Motor neuron (in vitro differentiated cells): ENCODE data around the gene MYO1B. TPM values are rescaled to one million over a fixed set of nuclear protein-coding genes. Genes with fewer than 3 reads are reported as not detected.

Experiments
- ATAC-seq, 8 experiments: fragments of 200-7000 bp; cut with Tn5 transposase; replicated peaks in 6 of 8; 2 replicates each; pipeline ENCODE4 v1.8.0; 2021; ENCODE audit warnings: mild to moderate bottlenecking in 8 of 8, moderate library complexity in 8 of 8
- H3K27ac ChIP-seq, 2 donors: fragments of 250-450 bp; sonication (Bioruptor Pico); 2 replicates each; pipeline ENCODE4 v1.9.0; 2021; ENCODE audit warnings: antibody characterized with exemption in 2 of 2, mild to moderate bottlenecking in 2 of 2, moderate library complexity in 1 of 2
- H3K4me1 ChIP-seq, 2 donors: fragments of 250-450 bp; sonication (Bioruptor Pico); replicated peaks in 1 of 2; 2 replicates each; pipeline ENCODE4 v1.6.1; 2021; ENCODE audit warnings: antibody characterized with exemption in 2 of 2, mild to moderate bottlenecking in 2 of 2, moderate library complexity in 1 of 2
- H3K4me3 ChIP-seq, 5 donors: fragments of 250-450 bp; sonication (Bioruptor Pico); 2 replicates each; pipeline ENCODE4 v1.9.0; 2021; ENCODE audit warnings: antibody characterized with exemption in 5 of 5, mild to moderate bottlenecking in 5 of 5, moderate library complexity in 4 of 5
- WGBS, 10 experiments: fragments of 450-650 bp; shearing (Covaris generic); methylation state at CpG; one replicate each; pipeline ENCODE4 v1.0.0; 2022; 5-methylcytosine and 5-hydroxymethylcytosine counted together
- in situ Hi-C, 9 experiments: fragments of 400-800 bp; cut with MboI; loops; one replicate each; pipeline ENCODE4 v1.15.0; 2021; ENCODE audit warnings: low sequenced_read_pairs in 9 of 9, low pct_unique_long_range_greater_than_20kb in 2 of 9; ENCODE audit not compliant: unreplicated experiment in 9 of 9
- total RNA-seq, 8 experiments: library from RNA; unstranded; fragments of 300-600 nt; gene quantifications; 2 replicates each; pipeline versions ENCODE4 v1.2.3 to v1.2.4, GENCODE V29; 2022

MYO1B gene
- total RNA-seq, 8 experiments from 2014 or later, result 35.6 to 106 (median 51.5) TPM

DNA sequence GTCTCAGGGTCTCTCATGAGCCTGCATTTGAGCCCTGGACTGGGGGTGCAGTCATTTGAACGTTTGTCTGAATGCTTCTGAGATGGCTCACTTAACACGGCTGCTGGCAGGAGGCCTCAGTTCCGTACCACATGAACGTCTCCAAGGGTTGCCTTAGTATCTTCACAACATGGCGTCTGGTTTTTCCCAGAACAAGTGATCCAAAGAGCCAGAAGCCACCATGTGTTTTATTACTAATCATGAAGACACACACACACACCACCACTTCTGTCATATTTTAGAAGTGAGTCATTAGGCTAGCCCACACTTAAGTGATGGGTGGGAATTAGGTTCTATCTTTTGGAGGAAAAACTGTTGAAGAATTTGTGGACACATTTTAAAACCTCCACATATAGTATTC lies 15.0 kb upstream of the MYO1B start:
- H3K4me1 ChIP-seq, result no peaks in the 10 kb centered on the region
- WGBS, 10 experiments, result 0 to 93% (median 61%) methylated on average over 1 to 4 of the region's 5 CpGs; no CpG with 5 or more reads in 2 of the 10 experiments
- peak in 2 of 8 experiments; percentile 70 to 81 for ATAC-seq
- H3K4me3 ChIP-seq, result no peak overlapping the region
- in situ Hi-C loops, result loop anchor here in 2 of 9 experiments (25.0 kb wide), 1 partner anchor 282 kb away; no protein-coding TSS in a partner anchor
- no peak overlapping the region for H3K27ac ChIP-seq

DNA sequence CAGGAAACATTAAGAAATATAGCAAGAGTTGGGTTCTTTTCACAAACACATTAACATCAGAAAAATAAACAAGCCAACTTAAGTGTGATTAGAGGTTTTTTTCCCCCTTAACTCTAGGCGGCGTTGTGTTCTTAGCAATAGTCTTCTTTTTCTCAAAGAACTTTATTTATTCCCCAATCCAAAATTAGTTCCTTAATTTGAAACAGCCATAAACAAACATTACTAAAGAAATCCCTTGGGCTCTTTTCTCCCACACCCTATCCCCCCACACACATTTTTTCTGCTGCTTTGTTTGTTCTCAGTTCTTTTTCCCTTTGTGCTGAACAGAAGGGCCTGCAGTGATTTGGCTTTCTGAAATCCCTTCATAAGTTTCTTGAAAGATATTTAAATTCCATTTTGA lies 13.2 kb upstream of the MYO1B start:
- H3K27ac ChIP-seq, result no peak overlapping the region
- no peaks in the 10 kb centered on the region for H3K4me1 ChIP-seq
- H3K4me3 ChIP-seq, result no peak overlapping the region
- WGBS, 10 experiments, result 0 to 58% (median 20%) methylated on average over 1 to 2 of the region's 2 CpGs; no CpG with 5 or more reads in 1 of the 10 experiments
- in situ Hi-C loops, result loop anchor here in 2 of 9 experiments (25.0 kb wide), 1 partner anchor 280 kb away; no protein-coding TSS in a partner anchor
- peak in 3 of 8 experiments; percentile 26 to 38 (median 36) for ATAC-seq

DNA sequence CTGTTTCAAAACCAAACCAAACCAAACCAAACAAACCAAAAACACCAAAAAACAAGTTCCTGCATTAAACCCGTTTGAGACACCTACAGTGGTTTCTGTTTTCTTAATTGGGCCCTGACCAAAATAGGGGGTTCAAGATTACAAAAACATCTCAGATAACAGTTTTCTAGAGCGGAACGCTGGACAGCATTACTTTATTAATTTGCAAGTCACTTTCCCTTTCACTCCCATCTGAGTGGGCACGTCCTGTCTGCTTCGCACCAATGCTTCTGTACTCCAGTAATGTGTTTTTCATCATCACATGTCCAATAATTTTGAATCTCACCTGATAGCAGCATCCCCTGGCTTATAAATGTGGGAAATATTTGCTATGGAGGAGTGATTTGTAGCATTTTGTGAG lies 11.7 kb upstream of the MYO1B start:
- no peak overlapping the region for H3K4me3 ChIP-seq
- WGBS, 10 experiments, result 20 to 100% (median 91%) methylated on average over 1 to 5 of the region's 5 CpGs; no CpG with 5 or more reads in 2 of the 10 experiments
- in situ Hi-C loops, result loop anchor here in 2 of 9 experiments (25.0 kb wide), 1 partner anchor 279 kb away; no protein-coding TSS in a partner anchor
- H3K4me1 ChIP-seq, result no peaks in the 10 kb centered on the region
- H3K27ac ChIP-seq, result no peak overlapping the region
- no peak for ATAC-seq

DNA sequence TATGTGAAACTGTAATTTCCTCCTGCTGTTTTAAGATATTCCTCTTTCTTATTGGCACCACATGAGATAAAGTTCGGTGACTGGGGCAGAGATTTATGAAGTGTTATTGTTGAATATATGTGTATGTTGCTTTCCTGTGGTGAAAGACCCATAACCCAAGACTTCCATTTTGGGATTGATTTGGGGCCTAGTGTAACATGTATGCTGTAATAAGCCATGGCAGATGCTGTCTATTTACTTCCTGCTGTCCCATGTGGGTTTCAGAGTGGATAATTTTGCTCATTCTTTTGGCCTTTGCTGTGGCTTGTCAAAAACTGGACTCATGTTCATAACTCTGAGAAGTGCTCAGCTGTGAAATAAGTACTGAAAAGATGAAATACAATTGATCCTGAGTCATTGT lies 10.8 kb upstream of the MYO1B start:
- 38 to 100% (median 87%) methylated on average over 1 of the region's 1 CpG; no CpG with 5 or more reads in 2 of the 10 experiments for WGBS, 10 experiments
- no peak for ATAC-seq
- Histone ChIP-seq H3K27ac (no peak overlapping the region), H3K4me1 (no peaks in the 10 kb centered on the region), H3K4me3 (no peak overlapping the region)
- in situ Hi-C loops, result loop anchor here in 2 of 9 experiments (25.0 kb wide), 1 partner anchor 278 kb away; no protein-coding TSS in a partner anchor

DNA sequence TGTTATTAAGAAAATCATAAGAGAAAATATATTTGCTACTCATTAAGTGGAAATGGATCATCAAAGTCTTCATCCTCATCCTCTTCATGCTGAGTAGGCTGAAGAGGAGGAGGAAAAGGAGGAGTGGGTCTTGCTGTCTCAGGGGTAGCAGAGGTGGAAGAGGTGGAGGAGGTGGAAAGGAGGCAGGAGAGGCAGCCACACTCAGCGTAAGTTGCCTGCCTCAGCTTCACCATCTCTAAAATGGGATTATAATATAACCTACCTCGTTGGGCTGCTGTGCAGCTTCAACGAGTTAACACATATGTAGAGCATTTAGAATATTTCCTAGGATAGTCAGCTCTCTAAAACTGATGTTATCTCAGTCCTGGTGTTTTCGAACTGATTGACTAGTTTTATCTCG lies 4.3 kb upstream of the MYO1B start:
- in situ Hi-C loops, result loop anchor here in 2 of 9 experiments (25.0 kb wide), 1 partner anchor 271 kb away; no protein-coding TSS in a partner anchor
- Histone ChIP-seq H3K4me3 (no peak overlapping the region), H3K4me1 (no peaks in the 10 kb centered on the region), H3K27ac (no peak overlapping the region)
- no peak for ATAC-seq
- 74 to 100% (median 91%) methylated on average over 1 to 5 of the region's 5 CpGs; no CpG with 5 or more reads in 2 of the 10 experiments for WGBS, 10 experiments

DNA sequence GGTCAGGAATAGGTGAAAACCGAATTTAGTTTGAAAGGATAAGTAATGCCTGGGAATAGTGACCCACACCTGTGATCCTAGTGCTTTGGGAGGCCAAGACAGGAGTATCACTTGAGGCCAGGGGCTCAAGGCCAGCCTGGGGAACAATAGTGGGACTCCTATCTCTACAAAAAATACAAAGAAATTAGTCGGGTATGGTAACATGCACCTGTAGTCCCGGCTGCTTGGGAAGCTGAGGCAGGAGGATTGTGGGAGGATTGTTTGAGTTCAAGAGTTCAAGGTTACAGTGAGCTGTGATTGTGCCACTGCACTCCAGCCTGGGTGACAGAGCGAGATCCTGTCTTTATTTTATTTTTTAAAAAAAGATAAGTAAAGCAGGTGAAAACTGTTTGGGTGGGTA lies 3.8 kb upstream of the MYO1B start:
- no peak overlapping the region for H3K27ac ChIP-seq

DNA sequence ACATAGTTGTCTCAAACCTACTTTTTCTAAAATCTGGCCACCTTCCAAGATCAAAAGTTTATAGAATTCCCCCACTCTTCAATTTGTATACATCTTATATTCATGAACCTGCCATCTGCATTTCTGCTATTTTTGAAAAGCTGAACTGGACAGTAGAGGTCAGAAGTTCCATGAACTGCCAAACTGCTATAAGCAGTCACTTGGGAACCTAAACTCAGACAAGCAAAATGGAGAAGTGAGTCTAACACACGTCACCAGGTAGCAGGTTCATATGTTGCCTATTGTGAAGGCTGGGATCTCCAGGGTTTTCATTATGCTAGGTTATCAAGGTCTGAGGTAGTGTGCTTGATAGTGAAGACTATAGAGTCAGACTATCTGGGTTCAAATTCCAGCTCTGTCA lies 2.0 kb upstream of the MYO1B start:
- Histone ChIP-seq H3K4me1 (peaks cover 11 to 16% of the 10 kb centered on the region in 2 donors), H3K27ac (no peak overlapping the region), H3K4me3 (no peak overlapping the region)
- no peak for ATAC-seq
- WGBS, 10 experiments, result 100% methylated on average over 1 of the region's 1 CpG; no CpG with 5 or more reads in 5 of the 10 experiments
- in situ Hi-C loops, result loop anchor here in 2 of 9 experiments (25.0 kb wide), 1 partner anchor 269 kb away; no protein-coding TSS in a partner anchor

More for the DNA sequence above, 3.8 kb upstream of the MYO1B start:
- ATAC-seq, result no peak
- Histone ChIP-seq H3K4me3 (no peak overlapping the region), H3K4me1 (no peaks in the 10 kb centered on the region)
- in situ Hi-C loops, result loop anchor here in 2 of 9 experiments (25.0 kb wide), 1 partner anchor 271 kb away; no protein-coding TSS in a partner anchor
- 69 to 100% (median 81%) methylated on average over 1 to 4 of the region's 4 CpGs; no CpG with 5 or more reads in 2 of the 10 experiments for WGBS, 10 experiments

DNA sequence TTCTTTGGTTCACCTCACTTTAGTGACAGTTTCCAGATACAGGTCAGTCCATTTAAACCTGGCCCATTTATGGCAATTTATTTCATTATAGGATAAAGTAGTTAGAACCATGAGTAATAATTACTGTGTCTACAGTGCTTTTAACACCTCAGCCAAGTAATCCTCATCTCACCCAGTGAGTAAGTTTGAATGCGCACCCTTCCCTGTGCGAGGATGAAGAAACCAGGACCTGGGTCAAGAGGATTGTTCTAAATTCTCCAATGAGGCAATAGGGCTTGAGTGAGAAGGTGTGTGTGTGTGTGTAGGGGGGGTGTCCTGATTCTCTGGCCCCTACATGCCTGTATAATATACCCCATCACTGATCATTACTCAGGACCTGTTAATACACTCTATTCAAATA lies 854 bp upstream of the MYO1B start:
- WGBS, 10 experiments, result 80 to 100% (median 100%) methylated on average over 1 to 2 of the region's 2 CpGs; no CpG with 5 or more reads in 5 of the 10 experiments
- peaks cover 11 to 18% of the 10 kb centered on the region in 2 donors for H3K4me1 ChIP-seq
- ATAC-seq, result no peak
- H3K27ac ChIP-seq, result no peak overlapping the region
- in situ Hi-C loops, result loop anchor here in 2 of 9 experiments (25.0 kb wide), 1 partner anchor 268 kb away; no protein-coding TSS in a partner anchor
- no peak overlapping the region for H3K4me3 ChIP-seq

DNA sequence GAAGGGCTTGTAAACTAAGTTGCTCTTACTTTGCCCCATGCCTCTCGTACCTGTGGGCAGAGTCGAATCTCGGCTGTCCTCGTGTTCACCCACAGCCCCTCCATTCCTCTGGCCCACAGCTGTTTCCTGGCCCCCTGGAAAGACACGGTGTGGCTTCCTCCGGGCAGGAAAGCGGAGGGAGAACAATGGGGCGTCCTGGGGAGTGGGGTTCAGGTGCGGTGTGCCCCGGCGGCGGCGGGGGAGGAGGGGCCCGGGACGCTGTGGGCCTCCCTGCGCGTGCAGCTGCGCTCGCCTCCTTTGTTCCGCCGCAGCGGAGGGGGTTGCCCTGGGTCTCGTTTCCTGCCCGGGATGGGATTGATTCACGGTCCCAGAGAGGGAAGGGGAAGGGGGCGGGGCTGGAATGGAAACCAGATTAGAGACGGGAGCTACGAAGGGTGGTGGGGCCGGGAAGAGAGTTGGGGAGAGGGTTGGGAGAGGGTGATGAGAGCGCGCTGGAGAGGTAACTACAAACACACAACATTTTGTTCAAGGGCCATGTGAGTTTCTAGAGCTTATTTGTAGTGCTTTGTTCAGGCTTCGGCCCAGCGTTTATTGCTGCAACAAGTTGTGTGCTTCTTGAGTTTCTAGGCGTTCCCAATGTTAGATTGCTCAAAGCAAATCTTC lies 796 bp downstream of the MYO1B start:
- Histone ChIP-seq H3K27ac (peak overlapping the region; percentile 71 to 86), H3K4me1 (peaks cover 14 to 18% of the 10 kb centered on the region in 2 donors), H3K4me3 (peak overlapping the region; percentile 59 to 68 (median 63))
- peak; percentile 19 to 63 (median 52) for ATAC-seq
- in situ Hi-C loops, result loop anchor here in 2 of 9 experiments (25.0 kb wide), 1 partner anchor 266 kb away; no protein-coding TSS in a partner anchor
- 0 to 9% (median 6%) methylated on average over 1 to 3 of the region's 34 CpGs; no CpG with 5 or more reads in 5 of the 10 experiments for WGBS, 10 experiments

DNA sequence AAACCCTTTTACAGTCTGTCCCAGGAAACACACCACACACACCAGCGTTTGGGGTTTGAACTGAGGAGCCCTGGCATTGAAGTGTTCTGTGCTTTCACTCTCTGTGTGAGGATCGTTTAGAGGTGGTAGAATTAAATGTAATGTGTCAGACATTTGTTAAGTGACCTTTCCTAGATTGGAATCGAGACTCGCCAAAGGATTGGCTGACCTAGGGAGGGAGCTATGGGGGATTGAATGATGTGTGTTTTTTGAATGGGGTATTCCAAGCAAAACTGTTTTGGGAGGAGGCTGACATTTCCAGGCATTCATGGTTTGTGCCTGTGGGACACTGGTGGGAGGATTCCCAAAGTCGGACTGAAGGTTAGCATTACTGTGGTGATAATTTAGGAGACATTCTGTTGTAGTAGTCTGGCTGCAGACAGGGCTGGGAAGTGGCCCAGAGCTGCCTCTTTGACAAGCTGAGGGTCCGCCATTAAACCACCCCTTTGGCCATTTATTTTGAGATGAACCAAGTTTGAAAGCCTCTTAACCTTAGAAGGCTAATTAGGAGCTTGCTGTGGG lies 1.7 kb downstream of the MYO1B start:
- no peak for ATAC-seq
- no peak overlapping the region for H3K27ac ChIP-seq
- 0 to 31% (median 0%) methylated on average over 1 to 5 of the region's 6 CpGs; no CpG with 5 or more reads in 3 of the 10 experiments for WGBS, 10 experiments
- peak overlapping the region; percentile 59 to 68 (median 63) for H3K4me3 ChIP-seq
- H3K4me1 ChIP-seq, result peaks cover 16 to 18% of the 10 kb centered on the region in 2 donors
- in situ Hi-C loops, result loop anchor here in 2 of 9 experiments (25.0 kb wide), 1 partner anchor 265 kb away; no protein-coding TSS in a partner anchor

DNA sequence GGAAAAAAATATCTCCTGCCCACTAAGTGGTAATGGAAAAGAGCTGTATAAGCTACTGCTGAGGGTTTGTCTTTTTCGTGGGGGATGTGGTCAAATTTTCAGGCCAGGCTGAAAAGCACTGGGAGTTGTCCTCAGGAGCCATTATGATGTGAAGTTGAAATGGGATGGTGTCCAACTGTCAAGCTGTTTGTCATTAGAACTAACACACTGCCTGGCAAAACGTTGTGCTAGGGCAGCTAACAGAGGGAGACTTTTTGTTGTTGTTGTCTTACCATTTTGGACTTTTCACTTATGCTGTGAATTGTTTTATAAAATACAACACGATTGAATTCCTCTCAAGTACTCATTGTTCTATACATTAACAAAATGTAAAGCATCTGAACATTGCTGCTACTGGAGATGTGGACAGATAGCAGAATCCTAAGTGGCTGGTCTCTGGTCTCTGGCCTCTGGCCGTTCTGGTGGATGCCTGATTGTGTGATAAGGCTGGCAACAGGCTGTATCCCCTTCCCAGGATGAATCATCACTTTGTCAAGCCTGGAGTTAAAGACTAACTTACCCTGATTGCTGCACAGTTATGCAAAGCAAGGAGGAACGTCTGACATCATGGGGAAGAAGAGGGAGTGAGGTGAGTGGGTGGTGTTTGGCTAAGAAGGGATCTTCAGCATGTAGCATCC lies 2.3 kb downstream of the MYO1B start:
- Histone ChIP-seq H3K27ac (no peak overlapping the region), H3K4me1 (peaks cover 17 to 18% of the 10 kb centered on the region in 2 donors), H3K4me3 (peak overlapping the region in 4 of 5 donors; percentile 59 to 68 (median 62))
- in situ Hi-C loops, result loop anchor here in 2 of 9 experiments (25.0 kb wide), 1 partner anchor 265 kb away; no protein-coding TSS in a partner anchor
- ATAC-seq, result peak; percentile 3 to 60 (median 44)
- 0 to 42% (median 12%) methylated on average over 1 to 5 of the region's 5 CpGs for WGBS, 10 experiments

DNA sequence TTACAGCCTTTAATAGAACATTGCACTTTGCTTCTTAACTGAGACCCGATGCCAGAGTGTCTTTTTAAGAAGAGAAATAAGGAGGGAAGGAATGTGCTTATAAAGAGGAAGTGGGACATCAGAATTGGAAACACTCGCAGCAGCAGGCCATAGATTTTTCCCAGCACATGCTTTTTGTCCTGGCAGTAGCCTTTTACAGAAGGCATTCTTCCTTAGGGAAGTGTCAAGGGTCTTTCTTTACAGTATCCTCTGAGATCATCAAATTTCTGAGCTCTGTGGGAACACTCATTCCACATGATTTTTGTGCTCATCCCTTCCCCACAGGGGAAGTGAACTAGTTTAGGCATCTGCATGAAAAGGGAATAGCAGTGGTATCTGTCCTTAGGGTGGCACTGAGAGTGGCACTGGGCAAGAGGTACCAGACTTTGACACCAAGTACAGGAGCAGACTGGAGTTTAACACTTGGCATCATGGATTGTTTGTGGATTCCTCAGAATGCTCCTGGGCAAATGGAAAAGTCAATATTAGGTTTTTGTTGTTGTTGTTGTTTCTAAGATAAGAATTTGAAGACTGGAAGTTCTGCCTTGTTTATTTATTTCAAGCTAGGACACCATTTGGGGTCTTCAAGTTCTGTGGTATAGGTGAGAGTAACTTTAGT lies 4.1 kb downstream of the MYO1B start:
- WGBS, 10 experiments, result 19 to 89% (median 73%) methylated on average over 1 to 2 of the region's 2 CpGs

More for the DNA sequence above, 4.1 kb downstream of the MYO1B start:
- in situ Hi-C loops, result loop anchor here in 2 of 9 experiments (25.0 kb wide), 1 partner anchor 263 kb away; no protein-coding TSS in a partner anchor
- ATAC-seq, result no peak
- no peak overlapping the region for H3K27ac ChIP-seq
- H3K4me3 ChIP-seq, result no peak overlapping the region
- H3K4me1 ChIP-seq, result peaks cover 18 to 21% of the 10 kb centered on the region in 2 donors
